ENCODE measurements around the gene FPGS.

FPGS gene

DNA sequence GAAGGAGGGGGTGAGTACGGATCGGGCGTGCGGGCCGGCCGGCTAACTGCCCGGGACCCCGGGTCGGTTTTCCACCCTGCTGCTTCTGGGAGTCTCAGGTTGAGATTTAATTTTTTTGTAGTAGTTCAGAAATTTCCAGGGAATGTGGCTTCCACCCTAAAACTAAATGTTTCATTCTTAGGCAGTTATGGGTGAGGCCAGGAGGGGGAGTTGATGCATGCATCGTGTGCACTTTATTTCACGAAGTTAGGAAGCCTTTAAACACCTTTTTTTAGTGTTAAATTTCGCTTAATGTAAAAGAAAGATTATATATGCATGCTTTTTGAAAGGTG is 15.9 kb upstream of the FPGS start:
- DNase-seq (ENCODE audit: low read depth in 2 of 2, low spot score in 1 of 2), result no peak

DNA sequence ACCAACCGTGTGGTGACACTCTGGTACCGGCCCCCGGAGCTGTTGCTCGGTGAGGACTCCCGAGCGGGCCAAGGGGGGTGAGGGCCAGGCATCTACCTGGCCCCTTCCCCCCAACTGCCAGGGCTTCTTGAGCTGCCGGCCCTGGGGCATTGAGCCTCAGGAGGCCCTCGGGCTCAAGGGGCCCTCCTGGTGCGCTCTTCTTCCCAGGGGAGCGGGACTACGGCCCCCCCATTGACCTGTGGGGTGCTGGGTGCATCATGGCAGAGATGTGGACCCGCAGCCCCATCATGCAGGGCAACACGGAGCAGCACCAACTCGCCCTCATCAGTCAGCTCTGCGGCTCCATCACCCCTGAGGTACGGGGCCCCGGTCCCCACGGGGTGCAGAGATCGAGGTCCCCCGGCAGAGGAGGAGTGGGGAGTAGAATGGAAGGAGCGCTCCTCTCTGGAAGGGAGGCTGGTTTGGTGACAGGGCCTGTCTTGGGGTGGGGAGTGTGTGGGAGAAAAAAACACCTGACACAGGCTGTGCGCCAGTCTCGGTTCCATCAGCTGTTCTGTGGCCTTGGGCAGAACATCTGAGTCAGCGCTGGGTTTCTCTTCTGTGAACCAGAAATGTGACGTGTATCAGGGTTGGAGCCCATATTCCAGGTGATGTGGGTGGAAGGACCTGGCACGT is 14.2 kb upstream of the FPGS start:
- no peak for DNase-seq (ENCODE audit: low read depth in 2 of 2, low spot score in 1 of 2)

DNA sequence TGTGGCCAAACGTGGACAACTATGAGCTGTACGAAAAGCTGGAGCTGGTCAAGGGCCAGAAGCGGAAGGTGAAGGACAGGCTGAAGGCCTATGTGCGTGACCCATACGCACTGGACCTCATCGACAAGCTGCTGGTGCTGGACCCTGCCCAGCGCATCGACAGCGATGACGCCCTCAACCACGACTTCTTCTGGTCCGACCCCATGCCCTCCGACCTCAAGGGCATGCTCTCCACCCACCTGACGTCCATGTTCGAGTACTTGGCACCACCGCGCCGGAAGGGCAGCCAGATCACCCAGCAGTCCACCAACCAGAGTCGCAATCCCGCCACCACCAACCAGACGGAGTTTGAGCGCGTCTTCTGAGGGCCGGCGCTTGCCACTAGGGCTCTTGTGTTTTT is 13.5 kb upstream of the FPGS start:
- DNase-seq (ENCODE audit: low read depth in 2 of 2, low spot score in 1 of 2), result no peak

DNA sequence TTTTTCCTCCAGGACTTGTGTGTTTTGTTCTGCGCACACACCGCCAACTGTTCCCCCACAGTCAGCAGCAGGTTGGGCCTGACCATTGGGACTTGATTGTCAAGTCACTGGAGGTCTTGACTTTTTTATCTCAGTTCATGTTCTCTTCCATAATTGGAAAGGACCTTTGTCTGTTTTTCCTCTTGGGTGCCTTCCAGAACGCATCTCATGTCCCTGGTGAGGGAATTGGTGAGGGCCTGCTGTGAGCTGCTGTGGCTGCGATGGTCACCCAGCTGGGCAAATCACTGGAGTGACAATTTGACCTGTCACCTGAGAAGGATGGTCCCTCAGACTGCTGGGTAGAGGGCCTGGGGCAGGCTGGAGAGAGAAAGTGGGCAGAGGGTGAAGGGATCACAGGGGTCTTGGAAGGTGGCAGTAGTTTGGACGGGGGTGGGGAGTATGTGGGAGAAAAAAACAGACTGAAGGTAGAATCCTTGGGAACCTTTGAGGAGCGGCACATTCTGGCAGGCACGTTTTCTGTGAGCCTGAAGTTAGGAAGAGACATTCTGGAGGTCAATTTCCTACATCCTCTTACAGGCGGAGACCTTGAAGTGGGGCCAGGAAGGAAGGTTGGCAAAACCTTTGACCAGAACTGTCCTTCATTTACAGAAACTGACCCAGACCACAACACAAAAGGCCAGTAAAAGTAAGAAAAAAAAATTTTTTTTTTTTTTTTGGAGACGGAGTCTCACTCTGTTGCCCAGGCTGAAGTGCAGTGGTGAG is 12.4 kb upstream of the FPGS start:
- no peak for DNase-seq (ENCODE audit: low read depth in 2 of 2, low spot score in 1 of 2)

DNA sequence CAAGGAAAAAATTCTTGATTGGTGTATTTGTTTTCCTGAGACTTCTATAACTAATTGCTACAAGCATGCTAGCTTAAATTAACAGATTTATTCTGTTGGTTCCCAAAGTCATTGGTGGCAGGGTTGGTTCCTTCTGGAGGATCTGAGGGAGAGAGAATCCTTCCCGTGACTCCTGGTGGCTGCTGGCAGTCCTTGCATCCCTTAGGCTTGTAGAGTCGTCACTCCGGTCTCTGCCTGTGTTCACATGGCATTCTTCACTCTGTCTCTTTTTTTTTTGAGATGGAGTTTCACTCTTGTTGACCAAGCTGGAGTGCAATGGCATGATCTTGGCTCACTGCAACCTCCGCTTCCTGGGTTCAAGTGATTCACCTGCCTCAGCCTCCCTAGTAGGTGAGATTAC is 11.6 kb upstream of the FPGS start:
- DNase-seq (ENCODE audit: low read depth in 2 of 2, low spot score in 1 of 2), result no peak

DNA sequence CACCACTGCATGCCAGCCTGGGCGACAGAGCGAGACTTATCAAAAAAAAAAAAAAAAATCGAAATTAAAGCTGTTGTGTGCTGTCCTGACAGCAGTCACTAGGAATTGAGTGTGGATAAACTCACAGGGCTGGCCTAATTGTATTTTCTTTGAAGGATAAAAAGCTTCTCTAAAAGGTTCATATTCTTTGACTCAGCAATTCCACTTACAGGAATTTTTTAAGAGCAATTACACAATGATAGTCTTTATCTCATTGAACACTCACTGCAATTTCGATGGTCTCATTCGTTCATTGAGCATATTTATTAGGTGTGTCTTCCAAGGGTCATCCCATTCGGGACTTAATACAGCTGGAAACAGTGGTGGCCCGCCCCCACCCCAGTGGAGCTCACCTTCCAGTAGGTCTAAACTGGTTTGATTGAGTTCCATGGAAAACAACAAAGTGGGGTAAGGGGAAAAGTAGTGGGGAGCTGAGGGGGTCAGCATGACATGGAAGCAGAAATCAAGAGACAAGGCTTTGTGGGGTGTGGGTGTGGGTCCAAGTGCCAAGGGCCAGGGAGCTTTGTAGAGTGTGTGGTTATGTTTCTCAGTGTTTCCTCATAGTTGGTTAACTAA is 10.2 kb upstream of the FPGS start:
- no peak for DNase-seq (ENCODE audit: low read depth in 2 of 2, low spot score in 1 of 2)

DNA sequence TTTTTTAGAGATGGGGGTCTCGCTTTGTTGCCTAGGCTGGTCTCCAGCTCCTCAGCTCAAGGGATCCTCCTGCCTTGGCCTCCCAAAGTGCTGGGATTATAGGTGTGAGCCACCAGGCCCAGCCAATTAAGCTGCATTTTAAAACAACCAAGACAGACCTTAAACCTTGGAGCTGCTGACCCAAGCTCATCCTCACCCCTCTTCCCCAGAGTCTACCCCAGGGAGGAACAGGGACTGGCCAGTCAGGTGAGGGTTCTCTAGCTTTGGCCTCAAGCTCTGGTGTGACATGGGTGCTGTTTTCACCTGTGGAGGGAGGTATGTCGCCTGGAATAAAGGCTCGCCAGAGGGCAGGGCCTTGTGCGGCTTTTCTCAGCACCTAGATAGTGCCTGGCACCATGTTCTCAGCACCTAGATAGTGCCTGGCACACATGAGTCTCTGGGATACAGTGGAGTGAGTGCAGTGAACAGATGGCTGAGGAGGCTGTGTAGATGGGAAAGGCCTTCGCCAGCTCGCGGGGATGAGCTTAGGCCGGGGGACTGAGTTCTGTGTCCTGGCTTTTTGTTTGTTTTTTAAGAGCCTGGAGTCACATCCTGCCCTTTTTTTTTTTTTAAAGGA is 9.5 kb upstream of the FPGS start:
- no peak for DNase-seq (ENCODE audit: low read depth in 2 of 2, low spot score in 1 of 2)

DNA sequence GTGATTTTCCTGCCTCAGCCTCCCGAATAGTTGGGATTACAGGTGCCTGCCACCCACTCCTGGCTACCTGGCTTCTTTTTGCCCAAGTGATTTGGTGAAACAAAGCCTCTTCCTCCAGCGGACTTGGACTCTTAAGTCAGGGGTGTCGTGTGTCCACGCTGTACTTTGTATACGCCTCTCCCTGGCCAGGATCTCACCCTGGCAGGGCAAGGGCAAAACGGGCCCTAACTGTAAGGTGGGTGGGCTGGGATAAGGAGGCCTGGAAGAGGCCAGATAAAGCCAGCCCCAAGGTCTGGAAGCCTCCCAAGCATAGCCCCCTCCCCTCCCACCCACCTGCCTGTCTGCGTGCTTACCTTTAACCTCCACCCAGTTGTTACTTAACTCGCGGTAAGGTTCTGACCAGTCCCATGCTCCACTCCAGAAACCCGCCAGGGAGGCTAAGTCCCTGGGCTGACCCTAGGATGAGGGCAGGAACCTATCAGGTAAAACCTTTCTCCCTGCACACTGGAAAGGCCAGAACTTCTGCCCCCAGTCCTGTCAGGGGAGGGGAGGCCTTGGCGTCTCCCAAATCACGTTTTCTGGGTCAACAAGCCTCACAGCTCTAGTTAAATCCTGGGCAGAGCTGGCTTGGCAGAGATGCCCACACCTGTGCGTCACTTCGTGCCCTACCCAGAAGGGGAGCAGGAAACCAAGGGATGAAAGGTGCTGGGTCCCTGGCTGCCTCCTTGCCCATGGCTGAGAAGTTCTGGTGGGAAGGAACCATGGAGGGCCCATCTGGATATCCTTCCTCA is 8.5 kb upstream of the FPGS start:
- no peak for DNase-seq (ENCODE audit: low read depth in 2 of 2, low spot score in 1 of 2)

DNA sequence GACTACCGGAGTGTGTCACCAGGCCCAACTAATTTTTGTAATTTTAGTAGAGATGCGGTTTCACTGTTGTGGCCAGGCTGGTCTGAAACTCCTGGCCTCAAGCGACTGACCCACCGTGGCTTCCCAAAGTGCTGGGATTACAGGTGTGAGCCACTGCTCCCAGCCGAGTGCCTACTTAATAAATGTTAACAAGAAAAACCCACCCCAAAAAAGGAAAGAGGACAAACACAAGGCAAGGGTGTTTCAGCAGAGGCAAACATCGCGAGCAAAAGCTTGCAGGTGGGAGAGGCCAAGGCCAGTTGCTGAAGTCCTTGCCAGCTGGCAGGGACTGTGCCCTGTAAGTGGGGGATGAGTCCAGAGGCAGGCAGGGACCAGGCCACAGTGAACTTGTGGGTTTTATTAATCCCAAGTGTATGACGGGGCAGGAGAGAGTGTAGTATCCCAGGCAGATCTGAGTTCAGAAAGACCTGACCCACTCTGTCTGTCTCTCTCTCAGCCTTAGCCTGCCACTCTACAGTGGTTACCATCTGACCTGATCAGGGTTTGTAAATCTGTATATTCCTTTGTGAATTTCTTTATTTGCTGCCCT is 6.4 kb upstream of the FPGS start:
- no peak for DNase-seq (ENCODE audit: low read depth in 2 of 2, low spot score in 1 of 2)

DNA sequence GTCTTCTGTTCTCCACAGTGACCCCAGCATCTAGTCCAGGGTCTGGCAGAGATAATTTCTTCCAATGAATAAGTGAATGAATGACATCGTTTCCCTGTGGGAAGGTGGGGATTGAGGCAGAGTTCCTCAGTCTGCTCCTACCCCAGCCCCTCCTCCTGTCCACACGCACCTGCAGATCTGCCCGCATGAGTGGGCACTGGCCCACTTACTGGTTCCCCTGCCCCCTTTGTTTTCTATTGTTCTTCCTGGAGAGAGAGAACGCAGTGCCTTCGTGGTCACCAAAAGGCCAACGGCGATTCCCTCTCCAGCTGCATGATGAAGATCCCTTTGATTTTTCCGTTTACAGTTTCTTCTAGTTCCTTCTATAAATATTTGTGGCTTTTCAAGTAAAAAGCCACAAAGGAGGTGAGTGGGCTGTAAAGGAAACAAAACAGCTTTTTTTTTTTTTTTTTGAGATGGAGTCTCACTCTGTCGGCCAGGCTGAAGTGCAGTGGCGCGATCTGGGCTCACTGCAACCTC is 5.8 kb upstream of the FPGS start:
- no peak for DNase-seq (ENCODE audit: low read depth in 2 of 2, low spot score in 1 of 2)

DNA sequence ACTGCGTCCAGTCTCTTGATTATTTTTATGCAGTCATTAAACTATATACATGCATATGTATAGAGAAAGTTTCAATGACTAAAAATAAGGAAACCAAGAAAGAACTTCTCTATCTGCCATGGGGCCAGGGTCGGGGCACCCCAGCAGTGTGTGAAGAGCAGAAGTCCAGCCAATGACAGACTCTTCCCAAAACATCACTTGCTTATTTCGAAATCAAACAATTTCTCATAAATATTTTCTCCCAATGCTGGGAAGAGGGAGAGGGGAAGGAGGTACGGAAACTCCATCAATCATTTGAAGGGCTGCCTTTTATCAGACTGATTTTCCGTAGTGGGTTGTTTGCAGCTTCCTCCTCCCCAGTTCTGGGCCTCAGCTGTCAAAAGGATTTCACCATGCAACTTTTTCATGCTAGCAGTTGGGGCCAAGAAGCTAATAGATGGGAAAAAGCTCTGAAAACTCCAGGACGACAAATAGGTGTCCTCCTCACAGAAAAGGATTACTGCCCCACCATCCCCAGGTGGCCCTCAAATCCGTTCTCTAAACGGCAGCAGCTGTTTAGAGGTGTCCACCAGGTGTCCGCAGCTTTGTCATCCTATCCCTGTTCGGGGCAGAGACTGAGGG is 617 bp upstream of the FPGS start:
- DNase-seq (ENCODE audit: low read depth in 2 of 2, low spot score in 1 of 2), result no peak

DNA sequence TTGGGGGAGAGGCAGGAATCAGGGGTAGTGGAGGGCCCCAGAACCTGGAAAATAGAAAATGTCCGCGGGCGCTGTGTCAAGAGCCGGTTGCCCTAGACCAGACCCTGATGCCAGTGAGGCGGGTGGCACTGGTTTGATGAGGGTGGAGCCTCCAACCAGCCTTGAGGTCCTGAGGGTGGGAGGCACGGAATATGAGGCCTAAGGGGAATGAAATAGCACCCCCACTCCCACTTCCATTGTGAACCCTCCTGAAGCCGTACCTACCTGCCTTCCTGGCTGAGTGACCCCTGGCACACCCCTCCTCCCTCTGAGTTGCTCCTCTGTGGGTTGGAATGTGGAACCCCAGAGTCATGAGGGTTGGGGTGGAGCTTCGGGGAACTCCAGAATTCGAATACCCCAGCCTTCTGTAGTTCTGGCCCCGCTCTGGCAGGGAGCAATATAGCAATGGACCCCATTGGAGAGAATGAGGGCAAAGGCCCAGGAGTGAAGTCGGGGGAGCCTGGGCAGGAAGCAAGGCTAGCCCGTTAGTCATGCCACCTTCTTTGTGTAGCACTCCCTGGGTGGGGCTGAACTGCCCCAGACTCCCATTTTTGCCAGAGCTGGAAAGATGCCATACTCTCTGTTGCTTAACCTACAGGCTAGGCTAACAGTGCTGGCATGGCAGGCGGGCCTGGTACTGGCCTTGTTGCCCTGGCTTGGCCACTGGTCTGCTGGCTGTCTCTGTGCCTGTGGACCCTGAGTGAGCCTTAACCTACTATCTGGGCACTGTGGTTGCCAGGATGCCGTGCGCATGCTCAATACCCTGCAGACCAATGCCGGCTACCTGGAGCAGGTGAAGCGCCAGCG is 1.0 kb downstream of the FPGS start:
- no peak for DNase-seq (ENCODE audit: low read depth in 2 of 2, low spot score in 1 of 2)

DNA sequence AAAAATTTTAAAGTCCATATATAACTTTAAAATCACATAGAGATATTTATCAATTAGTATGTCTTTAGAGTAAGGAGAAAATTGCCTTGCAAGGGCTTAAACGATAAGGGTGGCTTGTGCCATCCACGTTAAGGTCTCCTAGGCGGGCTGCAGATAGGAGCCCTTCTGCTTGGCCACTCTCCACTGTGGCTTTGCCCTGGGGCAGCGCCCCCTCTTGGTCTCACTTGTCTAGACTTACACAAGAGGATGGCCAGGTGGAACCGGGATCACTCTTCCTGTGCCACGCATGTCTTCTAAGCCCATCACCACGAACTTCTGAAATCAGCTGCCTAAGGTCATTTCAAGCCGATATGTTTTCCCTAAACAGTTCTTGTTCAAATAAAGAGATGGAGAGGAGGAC is 2.9 kb downstream of the FPGS start:
- DNase-seq (ENCODE audit: low read depth in 2 of 2, low spot score in 1 of 2), result no peak

DNA sequence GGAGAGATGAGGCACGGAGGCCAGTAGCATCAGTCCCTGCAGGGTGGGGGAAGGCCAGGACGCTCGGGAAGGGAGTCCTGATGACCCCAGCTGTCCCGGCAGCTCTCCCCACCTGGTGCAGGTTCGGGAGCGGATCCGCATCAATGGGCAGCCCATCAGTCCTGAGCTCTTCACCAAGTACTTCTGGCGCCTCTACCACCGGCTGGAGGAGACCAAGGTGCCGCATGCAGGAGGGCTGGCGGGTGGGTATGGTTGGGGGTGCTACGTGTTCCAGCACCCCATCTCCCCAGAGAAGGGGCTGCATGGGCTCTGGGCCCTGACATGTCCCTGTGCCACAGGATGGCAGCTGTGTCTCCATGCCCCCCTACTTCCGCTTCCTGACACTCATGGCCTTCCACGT is 4.2 kb downstream of the FPGS start:
- DNase-seq (ENCODE audit: low read depth in 2 of 2, low spot score in 1 of 2), result no peak

DNA sequence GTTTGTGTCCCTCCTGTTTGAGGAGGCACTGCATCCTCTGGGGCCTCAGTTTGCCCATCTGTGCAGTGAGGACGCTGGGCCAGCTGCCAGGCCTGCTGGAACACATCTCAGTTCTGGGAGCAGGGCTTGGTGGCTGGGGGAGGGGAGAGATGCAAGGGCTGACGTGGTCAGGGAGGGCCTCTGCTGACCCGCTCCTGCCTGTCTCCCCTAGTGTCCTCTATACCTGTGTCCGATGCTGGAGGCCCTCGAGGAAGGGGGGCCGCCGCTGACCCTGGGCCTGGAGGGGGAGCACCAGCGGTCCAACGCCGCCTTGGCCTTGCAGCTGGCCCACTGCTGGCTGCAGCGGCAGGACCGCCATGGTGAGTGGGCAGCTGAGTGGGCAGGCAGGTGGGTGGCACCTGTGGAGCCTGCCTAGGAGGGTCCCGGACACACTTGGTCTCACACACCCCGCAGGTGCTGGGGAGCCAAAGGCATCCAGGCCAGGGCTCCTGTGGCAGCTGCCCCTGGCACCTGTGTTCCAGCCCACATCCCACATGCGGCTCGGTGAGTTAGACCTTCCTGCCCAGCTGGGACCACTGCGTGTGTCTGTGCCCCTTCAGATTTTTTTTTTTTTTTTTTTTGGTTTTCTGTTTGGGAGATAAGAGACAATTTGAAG is 5.8 kb downstream of the FPGS start:
- no peak for DNase-seq (ENCODE audit: low read depth in 2 of 2, low spot score in 1 of 2)

DNA sequence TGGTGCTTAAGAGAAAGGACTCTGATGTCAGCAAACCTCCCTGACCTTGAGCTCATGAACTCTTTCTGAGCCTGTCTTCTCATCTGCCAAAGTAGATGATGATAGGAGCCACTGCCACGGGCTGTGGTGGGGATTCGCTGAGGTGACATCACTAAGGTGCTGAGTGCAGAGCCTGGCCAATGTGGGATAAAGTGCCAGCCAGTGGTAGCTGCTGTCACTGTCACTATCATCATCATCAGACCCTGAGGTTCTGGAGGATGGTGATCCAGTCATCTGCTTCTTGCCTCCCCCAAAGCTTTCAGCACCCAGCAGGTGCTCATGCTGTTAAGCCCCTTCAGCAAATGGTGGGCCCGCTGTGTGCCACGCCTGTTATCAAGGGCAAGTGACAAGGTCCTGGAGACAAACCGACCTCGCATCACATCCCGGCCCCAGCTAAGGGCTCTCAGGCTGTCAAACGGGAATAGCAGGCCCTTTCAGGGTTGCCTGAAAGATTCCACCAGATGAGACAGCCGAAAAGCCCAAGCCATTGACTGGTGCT is 6.4 kb downstream of the FPGS start:
- DNase-seq (ENCODE audit: low read depth in 2 of 2, low spot score in 1 of 2), result no peak

DNA sequence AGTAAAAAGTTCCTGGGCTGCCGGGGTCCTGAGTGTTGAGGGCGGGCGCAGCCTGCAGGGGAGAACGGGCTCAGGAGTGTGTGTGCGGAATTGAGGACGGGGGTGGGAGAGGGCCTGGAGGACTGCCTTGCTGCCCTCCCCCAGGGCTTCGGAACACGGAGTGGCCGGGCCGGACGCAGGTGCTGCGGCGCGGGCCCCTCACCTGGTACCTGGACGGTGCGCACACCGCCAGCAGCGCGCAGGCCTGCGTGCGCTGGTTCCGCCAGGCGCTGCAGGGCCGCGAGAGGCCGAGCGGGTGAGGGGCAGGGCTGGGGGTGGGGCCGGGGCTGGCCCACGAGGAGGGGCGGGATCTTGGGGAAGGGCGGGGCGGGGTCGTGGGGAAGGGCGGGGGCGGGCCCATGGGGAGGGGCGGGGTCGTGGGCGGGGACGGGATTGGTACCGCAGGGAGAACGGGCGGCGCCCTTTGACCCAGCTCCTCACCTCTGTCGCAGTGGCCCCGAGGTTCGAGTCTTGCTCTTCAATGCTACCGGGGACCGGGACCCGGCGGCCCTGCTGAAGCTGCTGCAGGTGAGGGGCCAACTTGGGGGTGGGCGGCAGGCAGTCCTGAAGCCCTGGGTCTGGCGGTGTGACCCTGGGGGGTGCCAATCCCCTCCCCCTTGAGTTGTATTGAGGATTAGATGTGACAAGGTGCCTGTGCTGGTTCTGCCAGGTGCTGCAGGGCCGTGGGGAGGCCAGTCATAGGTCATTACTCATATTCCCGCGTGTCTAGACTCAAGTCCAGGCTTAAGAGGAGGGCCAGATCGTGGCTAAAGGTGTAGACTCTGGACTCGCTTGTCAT is 7.1 kb downstream of the FPGS start:
- DNase-seq (ENCODE audit: low read depth in 2 of 2, low spot score in 1 of 2), result no peak
